SK-N-SH treated with all-trans-retinoic acid at 6 μM for 48 hours (cell line): ENCODE measurements around the gene FCER2.

ENCODE experiments used
- ATAC-seq: fragments of 200-7000 bp; cut with Tn5 transposase; 3 replicates; pipeline ENCODE4 v1.9.1; 2020; ENCODE audit warnings: mild to moderate bottlenecking, moderate library complexity
- ARNTL ChIP-seq: fragments of 450-650 bp; formaldehyde crosslinking; IDR thresholded peaks from 2 replicates; pipeline ENCODE4 v1.5.0; 2020; ENCODE audit warnings: low read depth, mild to moderate bottlenecking, moderate library complexity, borderline replicate concordance
- BACH2 ChIP-seq: fragments of 250-450 bp; sonication (Bioruptor Pico); IDR thresholded peaks from 2 replicates; pipeline ENCODE4 v1.9.0; 2021; ENCODE audit warnings: mild to moderate bottlenecking, borderline replicate concordance
- CSDC2 ChIP-seq: fragments of 250-450 bp; sonication (Bioruptor Pico); IDR thresholded peaks from 2 replicates; pipeline ENCODE4 v1.5.0; 2020; ENCODE audit warnings: mild to moderate bottlenecking, moderate library complexity
- ESRRG ChIP-seq: fragments of 250-450 bp; sonication (Bioruptor Pico); IDR thresholded peaks from 2 replicates; pipeline ENCODE4 v1.6.1; 2021; ENCODE audit warnings: mild to moderate bottlenecking
- GLIS3 ChIP-seq: fragments of 250-450 bp; sonication (Bioruptor Pico); IDR thresholded peaks from 2 replicates; pipeline ENCODE4 v1.5.0; 2020; ENCODE audit warnings: mild to moderate bottlenecking, moderate library complexity
- ISL1 ChIP-seq: fragments of 250-450 bp; sonication (Bioruptor Pico); IDR thresholded peaks from 2 replicates; pipeline ENCODE4 v2.1.2; 2022; ENCODE audit warnings: mild to moderate bottlenecking, moderate library complexity
- OSR1 ChIP-seq: fragments of 250-450 bp; sonication (Bioruptor Pico); IDR thresholded peaks from 2 replicates; pipeline ENCODE4 v1.8.0; 2022; ENCODE audit warnings: moderate library complexity, mild to moderate bottlenecking, inconsistent platforms
- PPARA ChIP-seq: fragments of 250-450 bp; sonication (Bioruptor Pico); IDR thresholded peaks from 2 replicates; pipeline ENCODE4 v1.5.0; 2020; ENCODE audit warnings: mild to moderate bottlenecking, borderline replicate concordance
- RARB ChIP-seq: fragments of 250-450 bp; sonication (Bioruptor Pico); IDR thresholded peaks from 2 replicates; pipeline ENCODE4 v1.8.0; 2021; ENCODE audit warnings: mild to moderate bottlenecking, moderate library complexity
- SNAI2 ChIP-seq: fragments of 250-450 bp; sonication (Bioruptor Pico); IDR thresholded peaks from 2 replicates; pipeline ENCODE4 v1.5.0; 2020; ENCODE audit warnings: mild to moderate bottlenecking, moderate library complexity
- TCF4 ChIP-seq: fragments of 250-450 bp; sonication (Bioruptor Pico); IDR thresholded peaks from 2 replicates; pipeline ENCODE4 v1.8.0; 2021; ENCODE audit warnings: mild to moderate bottlenecking, moderate library complexity, borderline replicate concordance
- TOX ChIP-seq: fragments of 250-450 bp; sonication (Bioruptor Pico); IDR thresholded peaks from 2 replicates; pipeline ENCODE4 v1.8.0; 2021; ENCODE audit warnings: mild to moderate bottlenecking, moderate library complexity, borderline replicate concordance
- ZC3H10 ChIP-seq: fragments of 250-450 bp; sonication (Bioruptor Pico); IDR thresholded peaks from 2 replicates; pipeline ENCODE4 v1.5.1; 2021; ENCODE audit warnings: mild to moderate bottlenecking, moderate library complexity
- ZFP3 ChIP-seq: fragments of 250-450 bp; sonication (Bioruptor Pico); IDR thresholded peaks from 2 replicates; pipeline ENCODE4 v1.5.0; 2020; ENCODE audit warnings: mild to moderate bottlenecking, moderate library complexity
- ZFP30 ChIP-seq: fragments of 450-650 bp; formaldehyde crosslinking; IDR thresholded peaks from 2 replicates; pipeline ENCODE4 v1.5.0; 2022; ENCODE audit warnings: mild to moderate bottlenecking, moderate library complexity
- ZNF565 ChIP-seq: fragments of 450-650 bp; formaldehyde crosslinking; conservative IDR thresholded peaks from 2 replicates; pipeline ENCODE4 v1.5.0; 2020; ENCODE audit warnings: low read depth, mild to moderate bottlenecking, moderate library complexity
- ZNF70 ChIP-seq: fragments of 450-650 bp; formaldehyde crosslinking; IDR thresholded peaks from 2 replicates; pipeline ENCODE4 v1.5.0; 2020; ENCODE audit warnings: mild to moderate bottlenecking, moderate library complexity
- ZNF8 ChIP-seq: fragments of 450-650 bp; formaldehyde crosslinking; IDR thresholded peaks from 2 replicates; pipeline ENCODE4 v1.5.0; 2020; ENCODE audit warnings: mild to moderate bottlenecking, moderate library complexity
- TF ChIP-seq, protein P1 (sequence below): fragments of 250-450 bp; sonication (Bioruptor Pico); IDR thresholded peaks from 2 replicates; pipeline ENCODE4 v1.5.1; 2020; ENCODE audit warnings: low read depth, mild to moderate bottlenecking, moderate library complexity
- TF ChIP-seq, protein P2 (sequence below): fragments of 250-450 bp; sonication (Bioruptor Pico); IDR thresholded peaks from 2 replicates; pipeline ENCODE4 v1.5.1; 2021; ENCODE audit warnings: mild to moderate bottlenecking, moderate library complexity
- TF ChIP-seq, protein P3 (sequence below): fragments of 250-450 bp; sonication (Bioruptor Pico); IDR thresholded peaks from 2 replicates; pipeline ENCODE4 v1.5.0; 2020; ENCODE audit warnings: mild to moderate bottlenecking, moderate library complexity
- TF ChIP-seq, protein P4 (sequence below): fragments of 250-450 bp; sonication (Bioruptor Pico); IDR thresholded peaks from 2 replicates; pipeline ENCODE4 v1.8.0; 2020; ENCODE audit warnings: mild to moderate bottlenecking, moderate library complexity, borderline replicate concordance

The FCER2 gene

DNA sequence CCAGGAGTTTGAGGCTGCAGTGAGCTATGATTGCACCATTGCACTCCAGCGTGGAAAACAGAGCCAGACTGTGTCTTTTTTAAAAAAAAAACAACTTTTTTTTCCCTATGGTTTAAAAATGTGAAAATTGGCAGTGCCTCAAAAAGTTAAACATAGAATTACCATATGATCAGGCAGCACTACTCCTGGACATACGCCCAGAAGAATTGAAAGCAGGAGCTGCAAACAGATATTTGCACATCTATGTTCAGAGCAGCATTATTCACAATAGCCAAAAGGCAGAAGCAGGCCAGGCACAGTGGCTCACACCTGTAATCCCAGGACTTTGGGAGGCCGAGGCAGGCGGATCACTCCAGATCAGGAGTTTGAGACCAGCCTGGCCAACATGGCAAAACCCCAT is 36.9 kb downstream of the FCER2 start (continued):
- no peak for TF ChIP-seq BACH2

DNA sequence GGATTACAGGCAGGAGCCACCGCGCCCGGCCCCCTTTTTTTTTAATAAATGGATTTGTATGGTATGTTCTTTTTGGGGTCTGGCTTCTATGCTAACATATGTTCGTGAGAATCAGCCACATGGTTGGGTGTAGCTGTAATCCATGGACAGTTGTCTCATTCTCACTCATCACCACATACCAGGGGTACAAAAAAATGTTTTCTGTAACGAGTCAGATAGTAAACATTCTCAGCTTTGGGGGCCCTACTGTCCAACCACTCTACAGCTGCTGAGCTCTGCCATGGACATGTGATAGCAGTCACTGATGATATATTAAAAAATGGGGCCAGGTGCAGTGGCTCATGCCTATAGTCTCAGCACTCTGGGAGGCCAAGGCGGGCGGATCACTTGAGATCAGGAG is 38.2 kb downstream of the FCER2 start:
- no peak for ATAC-seq
- TF ChIP-seq ZFP30 (CRISPR knock-in tag), result no peak
- TF ChIP-seq ESRRG (CRISPR knock-in tag), result no peak
- TF ChIP-seq RARB, result no peak
- no peak for TF ChIP-seq CSDC2 (CRISPR knock-in tag)
- TF ChIP-seq, protein P1, sequence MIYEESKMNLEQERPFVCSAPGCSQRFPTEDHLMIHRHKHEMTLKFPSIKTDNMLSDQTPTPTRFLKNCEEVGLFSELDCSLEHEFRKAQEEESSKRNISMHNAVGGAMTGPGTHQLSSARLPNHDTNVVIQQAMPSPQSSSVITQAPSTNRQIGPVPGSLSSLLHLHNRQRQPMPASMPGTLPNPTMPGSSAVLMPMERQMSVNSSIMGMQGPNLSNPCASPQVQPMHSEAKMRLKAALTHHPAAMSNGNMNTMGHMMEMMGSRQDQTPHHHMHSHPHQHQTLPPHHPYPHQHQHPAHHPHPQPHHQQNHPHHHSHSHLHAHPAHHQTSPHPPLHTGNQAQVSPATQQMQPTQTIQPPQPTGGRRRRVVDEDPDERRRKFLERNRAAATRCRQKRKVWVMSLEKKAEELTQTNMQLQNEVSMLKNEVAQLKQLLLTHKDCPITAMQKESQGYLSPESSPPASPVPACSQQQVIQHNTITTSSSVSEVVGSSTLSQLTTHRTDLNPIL, result no peak
- no peak for TF ChIP-seq ZFP3
- TF ChIP-seq ZNF8 (CRISPR knock-in tag), result no peak
- TF ChIP-seq OSR1 (CRISPR knock-in tag), result no peak
- TF ChIP-seq, protein P2, sequence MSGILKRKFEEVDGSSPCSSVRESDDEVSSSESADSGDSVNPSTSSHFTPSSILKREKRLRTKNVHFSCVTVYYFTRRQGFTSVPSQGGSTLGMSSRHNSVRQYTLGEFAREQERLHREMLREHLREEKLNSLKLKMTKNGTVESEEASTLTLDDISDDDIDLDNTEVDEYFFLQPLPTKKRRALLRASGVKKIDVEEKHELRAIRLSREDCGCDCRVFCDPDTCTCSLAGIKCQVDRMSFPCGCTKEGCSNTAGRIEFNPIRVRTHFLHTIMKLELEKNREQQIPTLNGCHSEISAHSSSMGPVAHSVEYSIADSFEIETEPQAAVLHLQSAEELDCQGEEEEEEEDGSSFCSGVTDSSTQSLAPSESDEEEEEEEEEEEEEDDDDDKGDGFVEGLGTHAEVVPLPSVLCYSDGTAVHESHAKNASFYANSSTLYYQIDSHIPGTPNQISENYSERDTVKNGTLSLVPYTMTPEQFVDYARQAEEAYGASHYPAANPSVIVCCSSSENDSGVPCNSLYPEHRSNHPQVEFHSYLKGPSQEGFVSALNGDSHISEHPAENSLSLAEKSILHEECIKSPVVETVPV, result no peak
- no peak for TF ChIP-seq TOX (CRISPR knock-in tag)
- TF ChIP-seq, protein P3, sequence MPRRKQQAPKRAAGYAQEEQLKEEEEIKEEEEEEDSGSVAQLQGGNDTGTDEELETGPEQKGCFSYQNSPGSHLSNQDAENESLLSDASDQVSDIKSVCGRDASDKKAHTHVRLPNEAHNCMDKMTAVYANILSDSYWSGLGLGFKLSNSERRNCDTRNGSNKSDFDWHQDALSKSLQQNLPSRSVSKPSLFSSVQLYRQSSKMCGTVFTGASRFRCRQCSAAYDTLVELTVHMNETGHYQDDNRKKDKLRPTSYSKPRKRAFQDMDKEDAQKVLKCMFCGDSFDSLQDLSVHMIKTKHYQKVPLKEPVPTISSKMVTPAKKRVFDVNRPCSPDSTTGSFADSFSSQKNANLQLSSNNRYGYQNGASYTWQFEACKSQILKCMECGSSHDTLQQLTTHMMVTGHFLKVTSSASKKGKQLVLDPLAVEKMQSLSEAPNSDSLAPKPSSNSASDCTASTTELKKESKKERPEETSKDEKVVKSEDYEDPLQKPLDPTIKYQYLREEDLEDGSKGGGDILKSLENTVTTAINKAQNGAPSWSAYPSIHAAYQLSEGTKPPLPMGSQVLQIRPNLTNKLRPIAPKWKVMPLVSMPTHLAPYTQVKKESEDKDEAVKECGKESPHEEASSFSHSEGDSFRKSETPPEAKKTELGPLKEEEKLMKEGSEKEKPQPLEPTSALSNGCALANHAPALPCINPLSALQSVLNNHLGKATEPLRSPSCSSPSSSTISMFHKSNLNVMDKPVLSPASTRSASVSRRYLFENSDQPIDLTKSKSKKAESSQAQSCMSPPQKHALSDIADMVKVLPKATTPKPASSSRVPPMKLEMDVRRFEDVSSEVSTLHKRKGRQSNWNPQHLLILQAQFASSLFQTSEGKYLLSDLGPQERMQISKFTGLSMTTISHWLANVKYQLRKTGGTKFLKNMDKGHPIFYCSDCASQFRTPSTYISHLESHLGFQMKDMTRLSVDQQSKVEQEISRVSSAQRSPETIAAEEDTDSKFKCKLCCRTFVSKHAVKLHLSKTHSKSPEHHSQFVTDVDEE, result no peak
- TF ChIP-seq PPARA (CRISPR knock-in tag), result no peak

DNA sequence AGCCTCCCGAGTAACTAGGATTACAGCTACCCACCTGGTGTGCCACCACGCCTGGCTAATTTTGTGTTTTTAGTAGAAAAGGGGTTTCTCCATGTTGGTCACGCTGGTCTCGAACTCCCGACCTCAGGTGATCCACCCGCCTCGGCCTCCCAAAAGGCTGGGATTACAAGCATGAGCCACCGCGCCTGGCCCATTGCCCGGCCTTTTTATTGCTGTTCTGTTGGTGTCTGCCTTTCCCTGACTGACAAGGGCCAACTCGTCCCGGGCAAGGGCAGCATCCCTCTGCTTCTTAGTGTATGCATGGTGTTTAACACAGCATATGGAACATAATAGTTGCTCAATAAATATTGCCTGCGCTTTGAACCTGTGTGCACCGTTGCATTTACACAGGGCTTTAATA is 39.3 kb downstream of the FCER2 start:
- no peak for ATAC-seq
- TF ChIP-seq, protein P3, result no peak
- no peak for TF ChIP-seq ARNTL (CRISPR knock-in tag)
- no peak for TF ChIP-seq TCF4 (CRISPR knock-in tag)
- no peak for TF ChIP-seq ESRRG (CRISPR knock-in tag)
- TF ChIP-seq ZFP30 (CRISPR knock-in tag), result no peak
- no peak for TF ChIP-seq GLIS3 (CRISPR knock-in tag)
- no peak for TF ChIP-seq ZC3H10 (CRISPR knock-in tag)
- TF ChIP-seq OSR1 (CRISPR knock-in tag), result no peak
- TF ChIP-seq ISL1 (CRISPR knock-in tag), result no peak
- no peak for TF ChIP-seq ZNF70 (CRISPR knock-in tag)
- no peak for TF ChIP-seq RARB
- no peak for TF ChIP-seq ZFP3
- no peak for TF ChIP-seq CSDC2 (CRISPR knock-in tag)
- TF ChIP-seq TOX (CRISPR knock-in tag), result no peak
- TF ChIP-seq, protein P1, result no peak
- TF ChIP-seq, protein P4, sequence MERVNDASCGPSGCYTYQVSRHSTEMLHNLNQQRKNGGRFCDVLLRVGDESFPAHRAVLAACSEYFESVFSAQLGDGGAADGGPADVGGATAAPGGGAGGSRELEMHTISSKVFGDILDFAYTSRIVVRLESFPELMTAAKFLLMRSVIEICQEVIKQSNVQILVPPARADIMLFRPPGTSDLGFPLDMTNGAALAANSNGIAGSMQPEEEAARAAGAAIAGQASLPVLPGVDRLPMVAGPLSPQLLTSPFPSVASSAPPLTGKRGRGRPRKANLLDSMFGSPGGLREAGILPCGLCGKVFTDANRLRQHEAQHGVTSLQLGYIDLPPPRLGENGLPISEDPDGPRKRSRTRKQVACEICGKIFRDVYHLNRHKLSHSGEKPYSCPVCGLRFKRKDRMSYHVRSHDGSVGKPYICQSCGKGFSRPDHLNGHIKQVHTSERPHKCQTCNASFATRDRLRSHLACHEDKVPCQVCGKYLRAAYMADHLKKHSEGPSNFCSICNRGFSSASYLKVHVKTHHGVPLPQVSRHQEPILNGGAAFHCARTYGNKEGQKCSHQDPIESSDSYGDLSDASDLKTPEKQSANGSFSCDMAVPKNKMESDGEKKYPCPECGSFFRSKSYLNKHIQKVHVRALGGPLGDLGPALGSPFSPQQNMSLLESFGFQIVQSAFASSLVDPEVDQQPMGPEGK (CRISPR knock-in tag), result no peak
- no peak for TF ChIP-seq ZNF565 (CRISPR knock-in tag)
- TF ChIP-seq SNAI2, result no peak
